Upper lobe of right lung (tissue), 1 donor: ENCODE results near the gene GHITM. TPM values are rescaled to one million over a fixed set of nuclear protein-coding genes. Genes with fewer than 3 reads are reported as not detected.
"Not testable (repeated sequence)": the region's sequence is repeated elsewhere in the genome, so short reads cannot be mapped to it uniquely, and the experiment has no call there.

Source experiments
- ATAC-seq: fragments of 200-7000 bp; cut with Tn5 transposase; one replicate; pipeline ENCODE4 v1.9.1; 2020; ENCODE audit warnings: mild to moderate bottlenecking, moderate library complexity
- DNase-seq: peaks from one replicate; pipeline ENCODE4 v3.0.0-alpha.2; 2020
- H3K27ac ChIP-seq: fragments of 200-600 bp; one replicate; pipeline ENCODE4 v1.8.0; 2022
- H3K27me3 ChIP-seq: fragments of 200-600 bp; one replicate; pipeline ENCODE4 v1.8.0; 2022; ENCODE audit warnings: mild to moderate bottlenecking
- H3K36me3 ChIP-seq: fragments of 200-600 bp; one replicate; pipeline ENCODE4 v1.8.0; 2022
- H3K4me1 ChIP-seq: fragments of 200-600 bp; one replicate; pipeline ENCODE4 v1.8.0; 2022
- H3K4me3 ChIP-seq: fragments of 200-600 bp; one replicate; pipeline ENCODE4 v1.8.0; 2022; ENCODE audit warnings: mild to moderate bottlenecking
- H3K9me3 ChIP-seq: fragments of 200-600 bp; one replicate; pipeline ENCODE4 v1.8.0; 2022
- intact Hi-C: fragments of 100-400 bp; cut with DNase I; formaldehyde crosslinking; loops from one replicate; pipeline ENCODE4 v1.11.0; 2022
- total RNA-seq: library from RNA; stranded (reverse); fragmentation: NEBNext Ultra II Directional; extraction: Animal tissue kit (Norgen Biotek cat#: 25700); gene quantifications from one replicate; pipeline ENCODE4 v1.2.1, GENCODE V29; 2021
- TF ChIP-seq, protein P1 (sequence below): fragments of 200-600 bp; IDR thresholded peaks from one replicate; pipeline ENCODE4 v1.8.0; 2022; ENCODE audit warnings: antibody characterized with exemption
- donor health status: DM: no; HTN: yes; CAD: no; lungs with severe emphysema.

The GHITM gene
- total RNA-seq, 1 donor from 2014 or later = 117 TPM

DNA sequence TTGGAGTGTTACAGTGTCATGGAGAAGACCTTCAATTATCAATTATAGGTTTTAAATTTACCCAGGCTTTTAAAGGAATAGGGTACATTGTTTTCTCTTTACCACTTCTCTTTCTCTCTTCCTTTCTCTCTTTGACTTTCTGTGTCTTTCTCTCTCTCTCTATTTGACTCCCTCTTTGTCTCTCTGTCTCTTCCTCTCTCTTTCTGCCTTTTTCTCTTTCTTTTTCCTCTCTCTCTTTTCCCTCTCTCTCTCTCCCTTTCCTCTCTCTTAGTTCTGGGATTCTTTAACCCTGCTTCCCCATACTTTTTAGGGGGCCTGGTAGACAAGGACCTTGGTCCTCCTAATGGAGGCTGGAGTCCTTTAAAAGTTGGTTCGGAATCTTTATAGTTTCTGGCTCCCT is 15.9 kb upstream of the GHITM start:
- Histone ChIP-seq H3K36me3 (no peaks in the 10 kb centered on the region), H3K27ac (no peak overlapping the region), H3K4me3 (no peak overlapping the region), H3K27me3 (no peaks in the 10 kb centered on the region), H3K4me1 (no peaks in the 10 kb centered on the region), H3K9me3 (peaks cover 10% of the 10 kb centered on the region)
- intact Hi-C loops = no loop called here
- no peak for DNase-seq
- no peak for ATAC-seq
- TF ChIP-seq, protein P1, sequence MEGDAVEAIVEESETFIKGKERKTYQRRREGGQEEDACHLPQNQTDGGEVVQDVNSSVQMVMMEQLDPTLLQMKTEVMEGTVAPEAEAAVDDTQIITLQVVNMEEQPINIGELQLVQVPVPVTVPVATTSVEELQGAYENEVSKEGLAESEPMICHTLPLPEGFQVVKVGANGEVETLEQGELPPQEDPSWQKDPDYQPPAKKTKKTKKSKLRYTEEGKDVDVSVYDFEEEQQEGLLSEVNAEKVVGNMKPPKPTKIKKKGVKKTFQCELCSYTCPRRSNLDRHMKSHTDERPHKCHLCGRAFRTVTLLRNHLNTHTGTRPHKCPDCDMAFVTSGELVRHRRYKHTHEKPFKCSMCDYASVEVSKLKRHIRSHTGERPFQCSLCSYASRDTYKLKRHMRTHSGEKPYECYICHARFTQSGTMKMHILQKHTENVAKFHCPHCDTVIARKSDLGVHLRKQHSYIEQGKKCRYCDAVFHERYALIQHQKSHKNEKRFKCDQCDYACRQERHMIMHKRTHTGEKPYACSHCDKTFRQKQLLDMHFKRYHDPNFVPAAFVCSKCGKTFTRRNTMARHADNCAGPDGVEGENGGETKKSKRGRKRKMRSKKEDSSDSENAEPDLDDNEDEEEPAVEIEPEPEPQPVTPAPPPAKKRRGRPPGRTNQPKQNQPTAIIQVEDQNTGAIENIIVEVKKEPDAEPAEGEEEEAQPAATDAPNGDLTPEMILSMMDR = no peak

DNA sequence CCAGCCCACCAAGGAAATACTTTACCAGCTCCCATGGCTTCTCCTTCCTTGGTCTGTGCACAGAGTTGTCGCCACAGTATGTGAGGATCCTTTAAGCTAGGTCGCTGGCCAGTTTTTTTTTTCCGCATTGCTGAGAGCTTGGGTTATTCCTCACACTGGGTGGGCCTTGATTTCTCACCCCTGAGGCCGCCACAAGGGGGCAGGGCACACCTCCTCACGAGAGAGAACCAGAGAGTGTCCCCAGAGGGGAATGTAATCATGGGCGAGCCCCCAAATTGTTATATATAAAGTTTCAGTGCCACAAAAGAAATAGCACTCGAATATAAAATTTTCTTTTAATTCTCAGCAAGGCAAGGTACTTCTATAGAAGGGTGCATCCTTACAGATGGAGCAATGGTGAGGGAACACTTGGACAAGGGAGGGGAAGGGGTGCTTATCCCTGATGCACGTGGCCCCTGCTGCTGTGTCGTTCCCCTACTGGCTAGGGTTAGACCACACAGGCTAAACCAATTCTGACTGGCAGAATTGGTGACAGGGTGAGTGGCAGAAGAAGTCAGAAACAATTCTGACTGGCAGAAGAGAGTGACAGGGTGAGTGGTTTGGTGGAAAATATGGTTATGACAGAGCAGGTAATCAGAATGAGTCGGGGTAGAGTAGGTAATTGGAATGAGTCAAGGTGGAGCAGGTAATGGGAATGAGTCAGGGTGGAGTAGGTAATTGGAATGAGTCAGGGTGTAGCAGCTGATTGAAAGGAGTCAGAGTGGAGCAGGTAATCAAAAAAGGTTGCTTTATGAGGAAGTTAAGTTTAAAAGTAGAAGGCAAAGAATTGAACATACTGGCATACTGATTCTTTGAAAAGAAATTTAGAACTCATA is 13.2 kb upstream of the GHITM start:
- H3K27me3 ChIP-seq, intact Hi-C loops, DNase-seq, H3K36me3 ChIP-seq, H3K27ac ChIP-seq, H3K4me1 ChIP-seq, H3K9me3 ChIP-seq, H3K4me3 ChIP-seq, ATAC-seq: not testable (repeated sequence)

DNA sequence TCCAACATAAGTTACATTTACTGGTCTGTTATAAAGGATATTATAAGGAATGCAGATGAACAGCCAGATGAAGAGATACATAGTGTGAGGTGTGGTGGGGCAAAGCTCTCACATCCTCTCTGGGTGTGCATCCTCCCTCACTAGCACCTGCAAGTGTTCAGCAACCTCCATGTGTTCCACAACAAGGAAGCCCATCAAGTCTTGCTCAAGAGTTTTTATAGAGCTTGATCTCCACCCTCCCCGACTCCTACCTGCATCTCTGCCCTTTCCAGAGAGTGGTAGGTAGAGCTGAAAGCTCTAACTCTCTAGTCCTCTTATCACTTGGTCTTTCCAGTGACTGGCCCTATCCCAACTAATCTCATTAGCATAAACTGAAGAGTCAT is 12.5 kb upstream of the GHITM start:
- H3K4me3 ChIP-seq = no peak overlapping the region
- peaks cover 10% of the 10 kb centered on the region for H3K9me3 ChIP-seq
- no peak for DNase-seq
- H3K36me3 ChIP-seq = no peaks in the 10 kb centered on the region
- H3K27me3 ChIP-seq = no peaks in the 10 kb centered on the region
- intact Hi-C loops = no loop called here
- ATAC-seq = no peak
- TF ChIP-seq, protein P1 = no peak
- no peak overlapping the region for H3K27ac ChIP-seq
- no peaks in the 10 kb centered on the region for H3K4me1 ChIP-seq

DNA sequence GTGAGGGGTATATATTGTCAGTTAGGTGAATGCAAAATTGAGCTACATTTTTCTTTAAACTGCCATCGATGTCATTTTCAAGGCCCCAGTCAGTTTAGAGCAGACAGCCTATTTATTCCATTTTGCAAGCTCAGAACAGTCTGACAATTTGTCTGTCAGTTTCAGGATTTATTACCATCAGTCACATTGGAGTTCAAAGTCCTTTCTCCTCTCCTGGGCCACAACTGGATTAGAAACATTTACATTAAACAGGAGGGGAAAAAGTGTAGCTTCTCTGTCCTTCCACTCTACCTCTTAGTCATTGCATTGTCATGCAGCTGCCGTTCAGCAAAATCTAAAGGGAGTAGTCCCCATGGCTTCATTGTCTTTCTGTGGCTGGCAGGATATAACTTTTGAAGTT is 3.5 kb upstream of the GHITM start:
- no peaks in the 10 kb centered on the region for H3K36me3 ChIP-seq
- no peaks in the 10 kb centered on the region for H3K9me3 ChIP-seq
- no peak overlapping the region for H3K4me3 ChIP-seq
- intact Hi-C loops = no loop called here
- no peaks in the 10 kb centered on the region for H3K27me3 ChIP-seq
- TF ChIP-seq, protein P1 = no peak
- ATAC-seq (no peak), DNase-seq (no peak)
- peaks cover 8% of the 10 kb centered on the region for H3K4me1 ChIP-seq
- H3K27ac ChIP-seq = no peak overlapping the region

DNA sequence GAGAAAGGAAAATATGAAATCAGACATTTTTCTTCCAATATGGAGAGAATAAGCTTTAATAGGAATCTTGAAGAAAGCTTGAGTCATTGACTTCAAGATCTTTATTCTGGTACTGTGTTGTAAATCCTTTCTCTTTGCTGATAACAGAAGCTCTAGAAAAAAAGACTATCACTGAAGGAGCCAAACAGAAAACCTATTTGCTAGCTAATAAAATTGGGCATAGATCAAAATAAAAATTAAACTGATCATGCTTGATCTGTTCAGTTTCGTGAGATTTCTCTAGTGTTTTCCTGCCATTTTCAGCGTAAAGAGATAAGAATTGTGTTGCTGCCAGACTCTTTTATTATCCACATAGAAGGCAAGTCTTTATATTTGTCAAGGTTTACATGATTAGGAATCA is 1.5 kb upstream of the GHITM start:
- Histone ChIP-seq H3K9me3 (no peaks in the 10 kb centered on the region), H3K4me1 (peaks cover 17% of the 10 kb centered on the region), H3K4me3 (no peak overlapping the region), H3K27ac (no peak overlapping the region), H3K36me3 (peaks cover 14% of the 10 kb centered on the region), H3K27me3 (no peaks in the 10 kb centered on the region)
- DNase-seq = no peak
- ATAC-seq = no peak
- intact Hi-C loops = no loop called here
- TF ChIP-seq, protein P1 = no peak

DNA sequence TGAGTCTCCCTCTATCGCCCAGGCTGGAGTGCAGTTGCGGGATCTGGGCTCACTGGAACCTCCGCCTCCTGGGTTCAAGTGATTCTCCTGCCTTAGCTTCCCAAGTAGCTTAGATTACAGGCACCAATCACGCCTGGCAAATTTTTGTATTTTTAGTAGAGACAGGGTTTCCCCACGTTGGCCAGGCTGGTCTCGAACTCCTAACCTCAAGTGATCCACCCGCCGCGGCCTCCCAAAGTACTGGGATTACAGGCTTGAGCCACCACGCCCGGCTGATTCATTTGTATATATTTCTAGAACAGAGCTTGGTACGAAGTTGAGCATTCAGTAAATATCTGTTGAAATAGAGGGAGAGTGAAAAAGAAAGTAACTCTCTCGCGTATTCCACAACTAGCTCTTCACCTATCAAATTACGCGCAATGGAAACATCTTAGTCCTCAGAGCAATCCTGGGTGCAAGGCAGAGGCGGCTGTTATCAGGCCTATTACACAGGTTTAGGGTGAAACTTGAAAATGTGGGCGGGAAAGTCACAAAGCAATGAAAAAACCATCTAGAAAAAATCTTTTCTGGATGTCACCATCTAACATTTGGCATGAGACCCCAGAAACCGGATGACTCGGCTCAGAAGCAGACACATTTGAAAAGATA is 707 bp upstream of the GHITM start:
- intact Hi-C loops = no loop called here
- Histone ChIP-seq H3K27me3 (no peaks in the 10 kb centered on the region), H3K4me3 (peak overlapping the region; percentile 100), H3K9me3 (no peaks in the 10 kb centered on the region), H3K27ac (peak overlapping the region; percentile 99), H3K36me3 (peaks cover 22% of the 10 kb centered on the region), H3K4me1 (peaks cover 17% of the 10 kb centered on the region)
- TF ChIP-seq, protein P1 = no peak
- no peak for DNase-seq
- ATAC-seq = no peak
